GM12875 (cell line): ENCODE results near the gene ACOT12.
"Not testable (repeated sequence)": the region's sequence is repeated elsewhere in the genome, so short reads cannot be mapped to it uniquely, and the experiment has no call there.

Source experiments
- H3K4me3 ChIP-seq: one replicate; pipeline ENCODE4 v1.5.1; 2011; ENCODE audit warnings: low read depth, low read length, control low read depth
- TF ChIP-seq, protein P1 (sequence below): IDR thresholded peaks from 2 replicates; pipeline ENCODE4 v1.5.1; 2011; ENCODE audit warnings: low read depth, mild to moderate bottlenecking, control low read depth, inconsistent platforms, low read length, moderate library complexity, borderline replicate concordance; ENCODE audit not compliant: insufficient read depth

The ACOT12 gene

GRCh38 chr5:81409896-81410295 lies 16.0 kb upstream of the ACOT12 start:
- TF ChIP-seq, protein P1, sequence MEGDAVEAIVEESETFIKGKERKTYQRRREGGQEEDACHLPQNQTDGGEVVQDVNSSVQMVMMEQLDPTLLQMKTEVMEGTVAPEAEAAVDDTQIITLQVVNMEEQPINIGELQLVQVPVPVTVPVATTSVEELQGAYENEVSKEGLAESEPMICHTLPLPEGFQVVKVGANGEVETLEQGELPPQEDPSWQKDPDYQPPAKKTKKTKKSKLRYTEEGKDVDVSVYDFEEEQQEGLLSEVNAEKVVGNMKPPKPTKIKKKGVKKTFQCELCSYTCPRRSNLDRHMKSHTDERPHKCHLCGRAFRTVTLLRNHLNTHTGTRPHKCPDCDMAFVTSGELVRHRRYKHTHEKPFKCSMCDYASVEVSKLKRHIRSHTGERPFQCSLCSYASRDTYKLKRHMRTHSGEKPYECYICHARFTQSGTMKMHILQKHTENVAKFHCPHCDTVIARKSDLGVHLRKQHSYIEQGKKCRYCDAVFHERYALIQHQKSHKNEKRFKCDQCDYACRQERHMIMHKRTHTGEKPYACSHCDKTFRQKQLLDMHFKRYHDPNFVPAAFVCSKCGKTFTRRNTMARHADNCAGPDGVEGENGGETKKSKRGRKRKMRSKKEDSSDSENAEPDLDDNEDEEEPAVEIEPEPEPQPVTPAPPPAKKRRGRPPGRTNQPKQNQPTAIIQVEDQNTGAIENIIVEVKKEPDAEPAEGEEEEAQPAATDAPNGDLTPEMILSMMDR: no peak
- no peak overlapping the region for H3K4me3 ChIP-seq

DNA sequence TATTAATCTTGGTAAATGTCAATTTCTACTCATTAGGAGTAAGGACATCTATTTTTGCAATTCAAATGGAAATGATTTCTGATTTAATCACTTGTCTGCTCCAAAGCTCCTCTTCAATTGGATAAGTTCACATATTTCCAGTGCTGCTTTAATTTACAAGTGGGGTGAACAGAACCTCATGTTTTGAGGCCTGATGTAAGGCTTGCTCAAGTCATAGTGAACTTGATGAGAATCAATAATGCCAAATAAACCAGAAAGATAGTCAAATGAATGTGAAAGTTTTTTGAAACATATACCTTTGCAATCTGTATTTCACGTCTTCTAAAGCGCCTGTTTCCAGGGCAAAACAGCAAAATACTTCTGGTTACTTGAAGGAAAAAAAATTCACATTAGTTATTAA lies 15.4 kb upstream of the ACOT12 start:
- H3K4me3 ChIP-seq: no peak overlapping the region
- TF ChIP-seq, protein P1: no peak

DNA sequence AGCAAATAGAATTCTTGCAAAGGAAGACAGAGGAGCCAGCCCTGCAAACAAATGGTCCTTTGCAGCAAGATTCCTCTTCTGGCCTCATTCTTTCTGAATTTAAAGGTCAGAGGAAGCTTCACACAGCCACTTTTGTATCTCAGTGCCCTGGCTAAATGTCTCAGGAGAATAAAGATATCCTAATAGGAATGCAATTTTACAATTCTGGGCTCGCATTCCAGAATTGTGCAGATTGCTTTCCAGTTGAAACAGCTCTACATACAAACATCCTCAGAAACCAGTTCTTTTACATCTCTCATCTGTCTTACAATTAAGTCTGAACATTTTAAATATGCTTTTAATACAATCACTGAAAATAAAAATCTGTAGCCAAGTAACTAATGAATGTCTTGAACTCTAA lies 14.6 kb upstream of the ACOT12 start:
- H3K4me3 ChIP-seq: no peak overlapping the region
- TF ChIP-seq, protein P1: no peak

- not testable (repeated sequence) for H3K4me3 ChIP-seq
Measured at GRCh38 chr5:81407811-81408210, 13.9 kb upstream of the ACOT12 start.

- H3K4me3 ChIP-seq: no peak overlapping the region
- TF ChIP-seq, protein P1: no peak
Measured at GRCh38 chr5:81405126-81405891, 11.4 kb upstream of the ACOT12 start.

GRCh38 chr5:81402192-81402930 lies 8.4 kb upstream of the ACOT12 start:
- H3K4me3 ChIP-seq: no peak overlapping the region
- TF ChIP-seq, protein P1: no peak

DNA sequence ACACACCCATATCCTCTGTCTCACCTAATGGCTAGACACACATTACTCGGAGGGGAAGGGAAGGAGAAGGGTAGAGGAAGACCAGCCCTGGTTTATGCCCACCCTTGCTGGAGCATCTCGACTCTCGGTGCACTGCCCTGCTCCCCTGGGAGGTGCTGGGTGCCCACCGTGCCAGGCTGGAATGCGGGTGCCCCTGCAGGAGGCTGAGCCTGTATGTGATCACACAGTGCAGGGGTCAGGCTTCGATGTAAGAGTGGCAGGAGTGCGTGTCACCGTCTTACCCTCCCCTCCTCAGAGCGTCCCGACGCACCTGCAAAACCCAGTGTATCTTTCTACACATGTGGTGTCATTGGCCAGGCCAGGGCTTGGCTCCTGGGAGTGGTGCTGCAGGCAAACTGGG lies 7.3 kb upstream of the ACOT12 start:
- TF ChIP-seq, protein P1: no peak
- H3K4me3 ChIP-seq: no peak overlapping the region
